Glutamatergic neuron (in vitro differentiated cells): ENCODE results near the gene ASPHD1. TPM values are rescaled to one million over a fixed set of nuclear protein-coding genes. Genes with fewer than 3 reads are reported as not detected.

Experiments
- DNase-seq: peaks from one replicate; pipeline ENCODE4 v3.0.0; 2022
- H3K27ac Mint-ChIP-seq: one replicate; pipeline ENCODE4 v1.8.0; 2020; ENCODE audit warnings: mild to moderate bottlenecking, mixed read lengths, inconsistent platforms; ENCODE audit not compliant: unreplicated experiment
- H3K27me3 Mint-ChIP-seq: one replicate; pipeline ENCODE4 v1.8.0; 2020; ENCODE audit warnings: mild to moderate bottlenecking, moderate library complexity, mixed read lengths, inconsistent platforms; ENCODE audit not compliant: unreplicated experiment
- H3K36me3 Mint-ChIP-seq: one replicate; pipeline ENCODE4 v1.8.0; 2020; ENCODE audit warnings: mild to moderate bottlenecking, mixed read lengths, inconsistent platforms; ENCODE audit not compliant: unreplicated experiment
- H3K4me1 Mint-ChIP-seq: one replicate; pipeline ENCODE4 v1.8.0; 2020; ENCODE audit warnings: mild to moderate bottlenecking, low read depth, mixed read lengths, inconsistent platforms; ENCODE audit not compliant: unreplicated experiment
- H3K4me3 Mint-ChIP-seq: one replicate; pipeline ENCODE4 v1.8.0; 2020; ENCODE audit warnings: mild to moderate bottlenecking, mixed read lengths, inconsistent platforms; ENCODE audit not compliant: unreplicated experiment
- H3K9me3 Mint-ChIP-seq: one replicate; pipeline ENCODE4 v1.8.0; 2020; ENCODE audit warnings: mild to moderate bottlenecking, moderate library complexity, mixed read lengths, inconsistent platforms; ENCODE audit not compliant: unreplicated experiment
- CTCF ChIP-seq: fragments of 200-600 bp; sonication (generic); IDR thresholded peaks from one replicate; pipeline ENCODE4 v1.5.0; 2021; ENCODE audit not compliant: partially characterized antibody, unreplicated experiment
- total RNA-seq: library from RNA; stranded (reverse); fragmentation: NEBNext Ultra II Directional; extraction: Animal tissue kit (Norgen Biotek cat#: 25700); gene quantifications from one replicate; pipeline ENCODE4 v1.2.1, GENCODE V29; 2021; ENCODE audit not compliant: unreplicated experiment

ASPHD1 gene
- total RNA-seq, 1 donor from 2014 or later = 56.4 TPM

DNA sequence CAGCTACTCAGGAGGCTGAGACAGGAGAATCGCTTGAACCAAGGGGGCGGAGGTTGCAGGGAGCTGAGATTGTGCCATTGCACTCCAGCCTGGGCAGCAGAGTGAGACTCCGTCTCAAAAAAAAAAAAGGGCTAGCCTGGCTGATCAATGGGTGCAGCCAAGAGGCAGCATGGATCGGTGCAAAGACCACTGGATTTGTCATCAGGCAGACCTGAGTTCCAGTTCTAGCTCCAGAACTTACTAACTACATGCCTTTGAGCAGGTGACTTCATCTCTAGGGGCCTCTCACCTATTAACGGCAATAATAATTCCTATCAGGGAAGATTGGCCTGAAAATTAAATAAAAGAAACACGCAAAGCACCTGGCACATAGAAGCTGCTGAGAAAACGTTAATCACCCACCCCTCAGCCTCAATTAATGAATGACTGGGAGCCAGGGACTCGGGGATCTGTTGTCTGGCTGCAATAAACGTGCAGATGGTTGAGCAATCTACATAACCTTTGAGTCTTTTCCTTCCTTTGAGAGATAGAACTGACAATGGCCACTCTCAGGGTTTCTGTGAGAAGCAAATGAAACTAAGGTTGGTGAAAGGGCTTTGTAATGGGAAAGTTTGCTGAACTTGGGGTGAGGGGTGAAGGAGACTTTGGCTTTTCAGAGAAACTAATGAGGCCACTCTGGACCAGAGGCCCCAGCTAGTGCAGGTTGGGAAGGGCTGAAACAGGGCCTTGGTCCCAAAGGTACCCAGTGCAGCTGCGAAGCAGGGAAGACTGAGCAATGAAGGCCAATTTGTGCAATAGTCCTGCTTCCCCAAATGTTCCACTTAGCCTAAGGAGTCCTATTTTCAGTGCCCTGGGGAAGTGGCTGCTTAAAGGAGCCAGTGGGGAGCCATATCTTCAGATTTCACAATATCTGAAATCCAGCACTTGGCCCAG, 8.5 kb upstream of the ASPHD1 start:
- no peaks in the 10 kb centered on the region for H3K36me3 Mint-ChIP-seq

DNA sequence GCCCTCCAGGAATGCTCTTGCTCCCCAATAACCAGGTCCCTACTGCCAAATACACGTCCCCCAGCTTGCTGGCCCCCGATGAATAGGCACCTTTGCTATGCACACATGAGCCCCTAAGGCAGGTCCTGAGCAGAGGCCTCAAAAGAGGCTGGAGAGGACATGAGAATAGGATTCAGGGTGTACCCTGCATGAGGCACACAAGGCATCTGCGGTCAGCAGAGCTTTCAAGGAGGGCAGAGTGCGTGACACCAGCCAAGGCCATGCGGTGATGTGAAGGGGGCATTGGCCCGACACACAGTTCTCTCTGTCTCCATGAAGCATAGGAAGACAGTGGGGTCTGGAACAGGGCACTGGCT, 7.9 kb upstream of the ASPHD1 start:
- Mint-ChIP-seq H3K27me3 (peaks cover 2% of the 10 kb centered on the region), H3K27ac (no peak overlapping the region), H3K36me3 (peaks cover 3% of the 10 kb centered on the region), H3K9me3 (peaks cover 3% of the 10 kb centered on the region), H3K4me3 (no peak overlapping the region), H3K4me1 (peaks cover 6% of the 10 kb centered on the region)
- no peak for DNase-seq
- no peak for TF ChIP-seq CTCF

More for the DNA sequence above, 8.5 kb upstream of the ASPHD1 start:
- DNase-seq = no peak
- Mint-ChIP-seq H3K4me1 (peaks cover 3% of the 10 kb centered on the region), H3K9me3 (no peaks in the 10 kb centered on the region), H3K27me3 (no peaks in the 10 kb centered on the region), H3K27ac (no peak overlapping the region), H3K4me3 (no peak overlapping the region)
- TF ChIP-seq CTCF = no peak

DNA sequence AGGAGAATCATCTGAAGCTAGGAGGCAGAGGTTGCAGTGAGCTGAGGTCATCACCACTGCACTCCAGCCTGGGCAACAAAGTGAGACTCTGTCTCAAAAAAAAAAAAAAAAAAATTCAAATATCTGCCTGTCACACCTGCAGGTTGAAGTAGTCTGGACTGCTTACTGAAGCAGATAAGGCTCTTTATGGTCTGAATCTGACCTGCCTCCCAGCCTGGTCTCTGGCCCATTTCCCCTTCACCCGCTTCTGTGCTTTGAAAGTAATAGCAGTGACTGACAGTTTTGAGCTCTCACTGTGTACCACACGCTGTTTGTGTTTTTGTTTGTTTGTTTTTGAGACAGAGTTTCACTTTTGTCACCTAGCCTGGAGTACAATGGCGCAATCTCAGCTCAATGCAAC, 6.7 kb upstream of the ASPHD1 start:
- peaks cover 4% of the 10 kb centered on the region for H3K36me3 Mint-ChIP-seq
- H3K27ac Mint-ChIP-seq = no peak overlapping the region
- H3K9me3 Mint-ChIP-seq = peaks cover 5% of the 10 kb centered on the region
- H3K4me1 Mint-ChIP-seq = peaks cover 12% of the 10 kb centered on the region
- no peak for DNase-seq
- peaks cover 6% of the 10 kb centered on the region for H3K27me3 Mint-ChIP-seq
- H3K4me3 Mint-ChIP-seq = no peak overlapping the region
- no peak for TF ChIP-seq CTCF

DNA sequence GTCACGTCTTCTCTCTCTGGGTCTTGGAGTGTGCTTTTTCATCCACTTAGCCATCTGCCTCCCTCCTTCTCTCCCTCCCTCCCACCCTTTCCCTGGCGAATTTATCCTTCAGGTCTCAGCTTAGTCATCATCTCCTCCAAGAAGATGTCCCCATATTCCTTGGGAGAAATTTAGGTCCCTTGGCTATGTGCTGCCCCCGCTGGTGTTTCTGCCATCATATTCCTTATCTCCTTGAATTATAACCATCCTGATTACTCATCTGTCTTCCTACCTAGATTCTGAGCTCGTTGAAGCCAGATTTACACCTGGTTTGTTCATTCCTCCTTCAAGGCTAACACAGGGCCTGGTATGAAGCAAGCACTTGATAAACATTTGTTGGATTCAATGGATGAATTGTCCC, 5.9 kb upstream of the ASPHD1 start:
- peaks cover 5% of the 10 kb centered on the region for H3K9me3 Mint-ChIP-seq

More for the DNA sequence above, 5.9 kb upstream of the ASPHD1 start:
- Mint-ChIP-seq H3K4me1 (peaks cover 13% of the 10 kb centered on the region), H3K4me3 (no peak overlapping the region), H3K36me3 (peaks cover 4% of the 10 kb centered on the region), H3K27ac (peak overlapping the region; percentile 22), H3K27me3 (peaks cover 6% of the 10 kb centered on the region)
- no peak for DNase-seq
- no peak for TF ChIP-seq CTCF
